Hematopoietic multipotent progenitor cell treated with erythropoietin and hydrocortisone succinate and interleukin-3 and kit ligand, for 15 days (in vitro differentiated cells): ENCODE data around the gene ADM2.

Experiments used
- DNase-seq: peaks from one replicate; pipeline ENCODE4 v3.0.0-alpha.2; 2015; ENCODE audit warnings: low spot score

Gene ADM2

GRCh38 chr22:50467773-50468440 is 13.4 kb upstream of the ADM2 start:
- DNase-seq: no peak

- DNase-seq: no peak
Observed at GRCh38 chr22:50468626-50469025, 12.7 kb upstream of the ADM2 start.

- peak; percentile 32 for DNase-seq
Observed at GRCh38 chr22:50469377-50470305, 11.7 kb upstream of the ADM2 start.

GRCh38 chr22:50470491-50470890 is 10.9 kb upstream of the ADM2 start:
- no peak for DNase-seq

- DNase-seq: no peak
Observed at GRCh38 chr22:50471197-50471847, 10.0 kb upstream of the ADM2 start.

- no peak for DNase-seq
Observed at GRCh38 chr22:50471962-50472361, 9.4 kb upstream of the ADM2 start.

GRCh38 chr22:50473088-50473487 is 8.3 kb upstream of the ADM2 start:
- peak; percentile 28 for DNase-seq

- DNase-seq: no peak
Observed at GRCh38 chr22:50473855-50474671, 7.3 kb upstream of the ADM2 start.

GRCh38 chr22:50474710-50475651 is 6.4 kb upstream of the ADM2 start, which contains the start of gene SBF1:
TSS of gene SBF1 (minus strand) at chr22:50475035. CDS start at chr22:50474840, 195 bp downstream.
- peak; percentile 91 for DNase-seq

GRCh38 chr22:50475652-50476002 is 5.7 kb upstream of the ADM2 start:
- DNase-seq: no peak

- DNase-seq: no peak
Observed at GRCh38 chr22:50476868-50477267, 4.5 kb upstream of the ADM2 start.

GRCh38 chr22:50477923-50478322 is 3.4 kb upstream of the ADM2 start:
- no peak for DNase-seq

- no peak for DNase-seq
Observed at GRCh38 chr22:50479721-50480120, 1.6 kb upstream of the ADM2 start.

GRCh38 chr22:50481045-50481439 is 301 bp upstream of the ADM2 start:
- no peak for DNase-seq

GRCh38 chr22:50482107-50483074 is 1.0 kb downstream of the ADM2 start:
- no peak for DNase-seq

- DNase-seq: no peak
Observed at GRCh38 chr22:50483106-50483505, 1.8 kb downstream of the ADM2 start.

GRCh38 chr22:50483556-50483955 is 2.2 kb downstream of the ADM2 start:
- DNase-seq: no peak

- no peak for DNase-seq
Observed at GRCh38 chr22:50483977-50484853, 2.9 kb downstream of the ADM2 start.
